Measurements from ENCODE around the gene PRPS1. TPM values are rescaled to one million over a fixed set of nuclear protein-coding genes. Genes with fewer than 3 reads are reported as not detected.
"Not testable (repeated sequence)": the region's sequence is repeated elsewhere in the genome, so short reads cannot be mapped to it uniquely, and the experiment has no call there.

PRPS1 gene
- total RNA-seq, 2 donors from 2014 or later, result 19.0 to 23.8 TPM

GRCh38 chrX:107669885-107670628 is 41.7 kb downstream of the PRPS1 start:
- Histone ChIP-seq H3K36me3 (no peaks in the 10 kb centered on the region), H3K9me3 (no peaks in the 10 kb centered on the region), H3K4me3 (no peak overlapping the region), H3K27me3 (no peaks in the 10 kb centered on the region), H3K27ac (no peak overlapping the region), H3K4me1 (peaks cover 0 to 18% of the 10 kb centered on the region in 2 donors)
- TF ChIP-seq CTCF (IDR thresholded peaks at IDR 0.05), result no peak
- DNase-seq (ENCODE audit: low spot score), result no peak

- H3K4me1 ChIP-seq, result peaks cover 0 to 24% of the 10 kb centered on the region in 2 donors
- H3K27ac ChIP-seq; H3K4me3 ChIP-seq; H3K9me3 ChIP-seq; DNase-seq (ENCODE audit: low spot score); H3K36me3 ChIP-seq; H3K27me3 ChIP-seq: not testable (repeated sequence)
Measured at GRCh38 chrX:107671256-107671655, 42.9 kb downstream of the PRPS1 start.

GRCh38 chrX:107672955-107673378 is 44.7 kb downstream of the PRPS1 start:
- Histone ChIP-seq H3K4me1 (peaks cover 0 to 26% of the 10 kb centered on the region in 2 donors), H3K36me3 (no peaks in the 10 kb centered on the region), H3K4me3 (no peak overlapping the region), H3K9me3 (no peaks in the 10 kb centered on the region), H3K27me3 (no peaks in the 10 kb centered on the region), H3K27ac (peak overlapping the region; percentile 81 to 86)
- peak; percentile 84 for DNase-seq (ENCODE audit: low spot score)
- peak; percentile 26 to 70 for TF ChIP-seq CTCF (IDR thresholded peaks at IDR 0.05)

GRCh38 chrX:107673431-107673830 is 45.1 kb downstream of the PRPS1 start:
- H3K4me1 ChIP-seq, result peaks cover 0 to 30% of the 10 kb centered on the region in 2 donors
- DNase-seq (ENCODE audit: low spot score), result no peak
- no peaks in the 10 kb centered on the region for H3K27me3 ChIP-seq
- no peak overlapping the region for H3K4me3 ChIP-seq
- no peak for TF ChIP-seq CTCF (IDR thresholded peaks at IDR 0.05)
- no peaks in the 10 kb centered on the region for H3K36me3 ChIP-seq
- no peaks in the 10 kb centered on the region for H3K9me3 ChIP-seq
- H3K27ac ChIP-seq, result peak overlapping the region; percentile 81 to 86

GRCh38 chrX:107673933-107674479 is 45.7 kb downstream of the PRPS1 start:
- Histone ChIP-seq H3K4me1 (peaks cover 0 to 36% of the 10 kb centered on the region in 2 donors), H3K9me3 (no peaks in the 10 kb centered on the region), H3K36me3 (no peaks in the 10 kb centered on the region), H3K4me3 (peak overlapping the region in 1 of 2 donors; percentile 24), H3K27me3 (no peaks in the 10 kb centered on the region), H3K27ac (peak overlapping the region; percentile 81 to 86)
- DNase-seq (ENCODE audit: low spot score), result peak; percentile 93
- TF ChIP-seq CTCF (IDR thresholded peaks at IDR 0.05), result no peak

- Histone ChIP-seq H3K4me1 (peaks cover 0 to 43% of the 10 kb centered on the region in 2 donors), H3K27me3 (no peaks in the 10 kb centered on the region), H3K36me3 (no peaks in the 10 kb centered on the region), H3K27ac (peak overlapping the region; percentile 81 to 86), H3K9me3 (no peaks in the 10 kb centered on the region), H3K4me3 (peak overlapping the region in 1 of 2 donors; percentile 50)
- TF ChIP-seq CTCF (IDR thresholded peaks at IDR 0.05), result no peak
- DNase-seq (ENCODE audit: low spot score), result peak; percentile 92
Measured at GRCh38 chrX:107674480-107675364, 46.4 kb downstream of the PRPS1 start.

Measured in right atrium auricular region (tissue), 2 donors.